ENCODE measurements around the gene TPM4. TPM values are rescaled to one million over a fixed set of nuclear protein-coding genes. Genes with fewer than 3 reads are reported as not detected.
"Not testable (repeated sequence)": the region's sequence is repeated elsewhere in the genome, so short reads cannot be mapped to it uniquely, and the experiment has no call there.

The TPM4 gene
- total and polyA plus RNA-seq, 7 experiments from 2014 or later = 28.2 to 435 (median 66.8) TPM

GRCh38 chr19:16077984-16078758 is 1.9 kb downstream of the TPM4 start:
- peaks cover 57 to 82% (median 72%) of the 10 kb centered on the region in 7 donors for H3K4me1 Mint-ChIP-seq
- CTCF ChIA-PET = interaction anchor here (0.7 to 2.0 kb wide), 6 partner anchors 8 to 418 kb away, joined by 4 to 7 read pairs (median 4); partner anchors contain the start of gene CALR3
- ATAC-seq (no peak), DNase-seq (peak in 2 of 9 donors; percentile 33 to 40)
- POLR2A ChIA-PET = interaction anchor here (0.7 to 9.0 kb wide), 17 partner anchors 7 to 296 kb away, joined by 3 to 128 read pairs (median 4); partner anchors contain the start of genes FAM32A, KLF2 and RAB8A
- peak overlapping the region; percentile 84 to 97 (median 90) for H3K4me3 Mint-ChIP-seq
- Histone ChIP-seq H3K27ac (ENCODE audit: low read depth, low read length) (peak overlapping the region; percentile 89), H3K4me3 (ENCODE audit: low read length) (peak overlapping the region; percentile 50), H3K4me1 (ENCODE audit: control insufficient read depth in 2 of 2, insufficient read depth in 2 of 2, low read length in 2 of 2) (peaks cover 33 to 62% of the 10 kb centered on the region in 2 donors), H3K9me3 (ENCODE audit: control insufficient read depth in 2 of 3, low read length in 3 of 3) (no peaks in the 10 kb centered on the region), H3K27me3 (ENCODE audit: control insufficient read depth in 2 of 2, insufficient read depth in 2 of 2, low read length in 2 of 2) (no peaks in the 10 kb centered on the region), H3K36me3 (ENCODE audit: control insufficient read depth in 2 of 3, insufficient read depth in 3 of 3, low read length in 3 of 3) (peaks cover 4 to 32% (median 8%) of the 10 kb centered on the region in 3 experiments)
- H3K9me3 Mint-ChIP-seq = peaks cover 0 to 4% (median 0%) of the 10 kb centered on the region in 11 donors
- intact Hi-C loops (cut with micrococcal nuclease) = loop anchor here (1.0 to 10.0 kb wide), 11 partner anchors 8 to 1553 kb away; partner anchors contain the start of genes HSH2D (in 1 of the 2), KLF2 (in 1 of the 2), RAB8A (in 1 of the 2) and TECR (in 1 of the 2)
- no peaks in the 10 kb centered on the region for H3K27me3 Mint-ChIP-seq
- peak overlapping the region; percentile 90 to 99 (median 96) for H3K27ac Mint-ChIP-seq
- peaks cover 0 to 43% (median 3%) of the 10 kb centered on the region in 5 donors for H3K36me3 Mint-ChIP-seq

DNA sequence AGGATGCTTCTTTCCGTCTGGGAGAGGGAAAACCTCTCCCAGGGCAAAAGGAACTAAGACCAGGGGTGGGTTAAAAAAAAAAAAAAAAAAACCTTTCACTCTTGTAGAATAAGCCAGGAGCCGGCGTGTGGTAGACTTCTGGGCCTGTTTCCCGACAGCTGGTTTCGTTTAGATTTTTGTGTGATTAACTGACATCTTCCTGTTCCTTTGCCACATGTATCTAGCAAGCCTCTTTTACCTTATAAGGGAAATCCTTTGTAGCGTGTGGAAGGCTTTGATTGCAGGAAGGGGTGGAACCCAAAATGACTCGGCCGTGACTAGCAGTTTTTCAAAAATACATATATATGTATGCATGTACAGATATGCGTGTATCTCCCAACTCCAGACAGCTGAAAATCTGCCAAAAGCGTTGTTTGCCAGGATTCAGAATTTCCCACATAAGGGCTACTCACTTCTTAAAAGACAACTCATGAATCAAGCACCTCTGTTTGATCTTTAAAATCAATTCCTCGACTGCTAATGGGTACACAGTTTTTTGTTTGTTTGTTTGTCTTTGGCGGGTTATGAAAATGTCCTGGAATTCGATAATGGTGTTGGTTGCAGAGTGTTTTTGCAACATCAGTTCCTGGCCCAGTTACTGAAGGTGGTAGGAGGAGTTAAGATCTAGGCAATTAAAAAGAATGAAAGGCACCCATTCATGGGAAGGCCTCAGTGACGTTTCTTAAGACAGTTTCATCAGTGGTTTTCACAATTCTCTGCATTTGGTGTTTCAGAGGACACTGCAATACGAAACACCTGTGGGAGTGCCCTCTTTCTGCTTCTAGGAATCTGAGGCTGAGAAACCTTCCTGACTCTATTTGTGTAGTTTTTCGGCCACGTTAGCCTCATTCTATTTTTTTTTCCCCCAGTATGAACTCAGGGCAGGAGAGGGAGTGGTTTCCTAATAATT is 2.7 kb downstream of the TPM4 start:
- Mint-ChIP-seq H3K4me3 (peak overlapping the region; percentile 84 to 97 (median 90)), H3K4me1 (peaks cover 49 to 78% (median 72%) of the 10 kb centered on the region in 7 donors), H3K36me3 (peaks cover 0 to 47% (median 3%) of the 10 kb centered on the region in 5 donors), H3K27ac (peak overlapping the region; percentile 90 to 99 (median 96)), H3K27me3 (no peaks in the 10 kb centered on the region), H3K9me3 (peaks cover 0 to 4% (median 0%) of the 10 kb centered on the region in 11 donors)
- no peaks in the 10 kb centered on the region for H3K27me3 ChIP-seq (ENCODE audit: control insufficient read depth in 2 of 2, insufficient read depth in 2 of 2, low read length in 2 of 2)
- peaks cover 35 to 54% of the 10 kb centered on the region in 2 donors for H3K4me1 ChIP-seq (ENCODE audit: control insufficient read depth in 2 of 2, insufficient read depth in 2 of 2, low read length in 2 of 2)
- CTCF ChIA-PET = interaction anchor here (0.7 to 2.0 kb wide), 4 partner anchors 8 to 417 kb away, joined by 4 to 7 read pairs (median 4); partner anchors contain the start of gene CALR3
- H3K27ac ChIP-seq (ENCODE audit: low read depth, low read length) = peak overlapping the region; percentile 89
- DNase-seq = peak in 8 of 9 donors; percentile 60 to 91 (median 85)
- ATAC-seq = peak; percentile 82
- no peaks in the 10 kb centered on the region for H3K9me3 ChIP-seq (ENCODE audit: control insufficient read depth in 2 of 3, low read length in 3 of 3)
- intact Hi-C loops (cut with micrococcal nuclease) = loop anchor here (1.0 to 10.0 kb wide), 14 partner anchors 7 to 1554 kb away; partner anchors contain the start of genes RAB8A (in 2 of the 2), AP1M1 (in 1 of the 2), HSH2D (in 1 of the 2) and KLF2 (in 1 of the 2)
- peaks cover 4 to 40% (median 13%) of the 10 kb centered on the region in 3 experiments for H3K36me3 ChIP-seq (ENCODE audit: control insufficient read depth in 2 of 3, insufficient read depth in 3 of 3, low read length in 3 of 3)
- POLR2A ChIA-PET = interaction anchor here (0.7 to 9.0 kb wide), 14 partner anchors 6 to 296 kb away, joined by 3 to 128 read pairs (median 4); partner anchors contain the start of genes FAM32A, KLF2 and RAB8A
- H3K4me3 ChIP-seq (ENCODE audit: low read length) = peak overlapping the region; percentile 59

- Mint-ChIP-seq H3K4me3 (peak overlapping the region in 7 of 10 donors; percentile 16 to 74 (median 52)), H3K4me1 (peaks cover 47 to 85% (median 75%) of the 10 kb centered on the region in 7 donors), H3K27ac (peak overlapping the region in 6 of 9 donors; percentile 23 to 96 (median 76)), H3K27me3 (no peaks in the 10 kb centered on the region), H3K9me3 (peaks cover 0 to 2% (median 0%) of the 10 kb centered on the region in 11 donors), H3K36me3 (peaks cover 7 to 63% (median 23%) of the 10 kb centered on the region in 5 donors)
- ATAC-seq (no peak), DNase-seq (no peak)
- CTCF ChIA-PET = interaction anchor here (0.6 to 4.1 kb wide), 8 partner anchors 11 to 358 kb away, joined by 3 to 28 read pairs (median 6); partner anchors contain the start of gene HSH2D
- no peak overlapping the region for H3K4me3 ChIP-seq (ENCODE audit: low read length)
- peaks cover 50 to 53% of the 10 kb centered on the region in 2 donors for H3K4me1 ChIP-seq (ENCODE audit: control insufficient read depth in 2 of 2, insufficient read depth in 2 of 2, low read length in 2 of 2)
- intact Hi-C loops (cut with micrococcal nuclease) = no loop called here
- peaks cover 27 to 62% (median 41%) of the 10 kb centered on the region in 3 experiments for H3K36me3 ChIP-seq (ENCODE audit: control insufficient read depth in 2 of 3, insufficient read depth in 3 of 3, low read length in 3 of 3)
- no peaks in the 10 kb centered on the region for H3K27me3 ChIP-seq (ENCODE audit: control insufficient read depth in 2 of 2, insufficient read depth in 2 of 2, low read length in 2 of 2)
- H3K9me3 ChIP-seq (ENCODE audit: control insufficient read depth in 2 of 3, low read length in 3 of 3) = no peaks in the 10 kb centered on the region
- no peak overlapping the region for H3K27ac ChIP-seq (ENCODE audit: low read depth, low read length)
- POLR2A ChIA-PET = interaction anchor here (1.5 to 5.4 kb wide), 3 partner anchors 10 to 29 kb away, joined by 3 to 128 read pairs (median 8); partner anchors contain the start of gene TPM4
These were observed 7.9 kb downstream of the TPM4 start for GRCh38 chr19:16084067-16084685.

GRCh38 chr19:16085115-16085514 is 8.8 kb downstream of the TPM4 start:
- Histone ChIP-seq H3K9me3 (ENCODE audit: control insufficient read depth in 2 of 3, low read length in 3 of 3) (no peaks in the 10 kb centered on the region), H3K27ac (ENCODE audit: low read depth, low read length) (no peak overlapping the region), H3K36me3 (ENCODE audit: control insufficient read depth in 2 of 3, insufficient read depth in 3 of 3, low read length in 3 of 3) (peaks cover 31 to 71% (median 51%) of the 10 kb centered on the region in 3 experiments), H3K4me3 (ENCODE audit: low read length) (no peak overlapping the region), H3K27me3 (ENCODE audit: control insufficient read depth in 2 of 2, insufficient read depth in 2 of 2, low read length in 2 of 2) (no peaks in the 10 kb centered on the region), H3K4me1 (ENCODE audit: control insufficient read depth in 2 of 2, insufficient read depth in 2 of 2, low read length in 2 of 2) (peaks cover 41 to 44% of the 10 kb centered on the region in 2 donors)
- intact Hi-C loops (cut with micrococcal nuclease) = no loop called here
- ChIA-PET POLR2A (interaction anchor here (0.9 to 5.4 kb wide), 5 partner anchors 11 to 28 kb away, joined by 3 to 128 read pairs (median 4); partner anchors contain the start of gene TPM4), CTCF (interaction anchor here (1.0 to 4.1 kb wide), 5 partner anchors 15 to 99 kb away, joined by 3 to 28 read pairs (median 9); no protein-coding TSS in a partner anchor)
- H3K4me3 Mint-ChIP-seq = peak overlapping the region in 6 of 10 donors; percentile 38 to 94 (median 85)
- peak overlapping the region; percentile 85 to 96 (median 92) for H3K27ac Mint-ChIP-seq
- H3K36me3 Mint-ChIP-seq = peaks cover 10 to 65% (median 28%) of the 10 kb centered on the region in 5 donors
- H3K9me3 Mint-ChIP-seq = peaks cover 0 to 2% (median 0%) of the 10 kb centered on the region in 11 donors
- no peaks in the 10 kb centered on the region for H3K27me3 Mint-ChIP-seq
- peaks cover 43 to 81% (median 73%) of the 10 kb centered on the region in 7 donors for H3K4me1 Mint-ChIP-seq
- ATAC-seq (no peak), DNase-seq (no peak)

GRCh38 chr19:16087404-16087803 is 11.1 kb downstream of the TPM4 start:
- Mint-ChIP-seq H3K4me1 (peaks cover 31 to 66% (median 56%) of the 10 kb centered on the region in 7 donors), H3K36me3 (peaks cover 10 to 55% (median 35%) of the 10 kb centered on the region in 5 donors), H3K27ac (peak overlapping the region in 4 of 9 donors; percentile 22 to 96 (median 66)), H3K4me3 (peak overlapping the region in 1 of 10 donors; percentile 71)
- H3K9me3 ChIP-seq (ENCODE audit: control insufficient read depth in 2 of 3, low read length in 3 of 3); H3K27me3 ChIP-seq (ENCODE audit: control insufficient read depth in 2 of 2, insufficient read depth in 2 of 2, low read length in 2 of 2); H3K27me3 Mint-ChIP-seq; ATAC-seq; DNase-seq; H3K27ac ChIP-seq (ENCODE audit: low read depth, low read length); intact Hi-C loops (cut with micrococcal nuclease); H3K4me3 ChIP-seq (ENCODE audit: low read length); H3K9me3 Mint-ChIP-seq: not testable (repeated sequence)
- CTCF ChIA-PET = interaction anchor here (1.0 to 4.1 kb wide), 8 partner anchors 8 to 46 kb away, joined by 4 to 29 read pairs (median 7); partner anchors contain the start of gene TPM4
- H3K36me3 ChIP-seq (ENCODE audit: control insufficient read depth in 2 of 3, insufficient read depth in 3 of 3, low read length in 3 of 3) = peaks cover 41 to 79% (median 53%) of the 10 kb centered on the region in 3 experiments
- peaks cover 25 to 29% of the 10 kb centered on the region in 2 donors for H3K4me1 ChIP-seq (ENCODE audit: control insufficient read depth in 2 of 2, insufficient read depth in 2 of 2, low read length in 2 of 2)
- POLR2A ChIA-PET = interaction anchor here (0.6 to 5.4 kb wide), 4 partner anchors 10 to 237 kb away, joined by 3 to 128 read pairs (median 6); partner anchors contain the start of genes KLF2 and TPM4

Measured in naive thymus-derived CD4-positive, alpha-beta T cell (primary cell).